ENCODE measurements around the gene ENTHD1. TPM values are rescaled to one million over a fixed set of nuclear protein-coding genes. Genes with fewer than 3 reads are reported as not detected.

Gene ENTHD1
- total RNA-seq, 1 donor from 2014 or later = not detected

DNA sequence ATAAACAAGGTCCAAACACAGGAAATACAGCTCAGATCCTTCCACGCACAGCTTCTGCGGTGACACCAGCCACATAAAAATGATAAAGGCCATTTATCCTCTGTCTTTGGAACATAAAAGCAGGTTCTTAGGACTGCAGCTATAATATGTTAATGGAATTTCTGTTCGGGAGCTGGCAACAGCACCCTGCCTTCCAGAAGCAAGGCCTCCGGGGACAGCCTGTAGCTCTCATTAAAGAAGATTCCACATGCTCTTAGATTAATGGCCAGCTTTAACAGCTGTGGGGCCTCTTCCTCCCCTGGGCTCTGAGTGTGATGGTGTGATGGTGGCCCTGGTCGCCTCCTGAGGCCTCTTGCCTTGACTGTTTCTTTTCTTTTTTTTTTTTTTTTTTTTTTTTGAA lies 185.7 kb downstream of the ENTHD1 start:
- H3K4me2 ChIP-seq = no peak overlapping the region
- H3K27ac ChIP-seq = no peak overlapping the region
- no peak overlapping the region for H3K27ac Mint-ChIP-seq

DNA sequence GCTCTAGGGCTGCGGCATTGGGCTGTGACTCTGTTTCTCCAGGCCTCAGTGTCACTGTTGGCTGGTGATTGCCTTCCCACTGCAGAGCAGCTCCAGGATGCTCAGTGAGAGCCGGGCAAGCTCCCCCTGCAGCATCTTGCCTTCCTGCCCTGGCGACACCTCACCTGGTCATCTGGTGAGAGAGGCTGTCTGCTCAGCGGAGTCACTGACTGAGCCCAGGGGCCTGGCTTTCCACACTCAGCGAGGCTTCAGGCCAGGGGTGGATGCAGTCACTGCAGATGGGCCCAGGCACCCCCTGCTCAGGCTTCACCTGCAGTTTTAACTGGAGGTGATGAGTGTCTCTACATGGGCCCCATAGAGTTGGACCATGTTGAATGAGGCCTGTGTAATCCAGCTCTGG lies 186.2 kb downstream of the ENTHD1 start:
- no peak overlapping the region for H3K27ac Mint-ChIP-seq
- no peak overlapping the region for H3K27ac ChIP-seq

More for the DNA sequence above, 185.7 kb downstream of the ENTHD1 start:
- Histone ChIP-seq H4K20me1 (ENCODE audit: low read depth) (peaks cover 2% of the 10 kb centered on the region), H2AFZ (replicated peaks) (no peak overlapping the region), H3K4me3 (no peak overlapping the region), H3K4me1 (peaks cover 32% of the 10 kb centered on the region), H3K27me3 (peaks cover 11% of the 10 kb centered on the region), H3K36me3 (no peaks in the 10 kb centered on the region), H3K9me3 (ENCODE audit: low read depth) (no peaks in the 10 kb centered on the region), H3K79me2 (ENCODE audit: low read depth) (no peaks in the 10 kb centered on the region), H3K9ac (no peak overlapping the region), H3F3A (ENCODE audit: low read depth) (peaks cover 13% of the 10 kb centered on the region)
- no peak for DNase-seq (ENCODE audit: low spot score)
- Mint-ChIP-seq H3K9me3 (peaks cover 2% of the 10 kb centered on the region), H3K4me1 (peaks cover 34% of the 10 kb centered on the region), H3K27me3 (ENCODE audit: insufficient read depth, low read depth) (peaks cover 8% of the 10 kb centered on the region), H3K4me3 (no peak overlapping the region), H3K36me3 (no peaks in the 10 kb centered on the region)
- TF ChIP-seq, protein P1, sequence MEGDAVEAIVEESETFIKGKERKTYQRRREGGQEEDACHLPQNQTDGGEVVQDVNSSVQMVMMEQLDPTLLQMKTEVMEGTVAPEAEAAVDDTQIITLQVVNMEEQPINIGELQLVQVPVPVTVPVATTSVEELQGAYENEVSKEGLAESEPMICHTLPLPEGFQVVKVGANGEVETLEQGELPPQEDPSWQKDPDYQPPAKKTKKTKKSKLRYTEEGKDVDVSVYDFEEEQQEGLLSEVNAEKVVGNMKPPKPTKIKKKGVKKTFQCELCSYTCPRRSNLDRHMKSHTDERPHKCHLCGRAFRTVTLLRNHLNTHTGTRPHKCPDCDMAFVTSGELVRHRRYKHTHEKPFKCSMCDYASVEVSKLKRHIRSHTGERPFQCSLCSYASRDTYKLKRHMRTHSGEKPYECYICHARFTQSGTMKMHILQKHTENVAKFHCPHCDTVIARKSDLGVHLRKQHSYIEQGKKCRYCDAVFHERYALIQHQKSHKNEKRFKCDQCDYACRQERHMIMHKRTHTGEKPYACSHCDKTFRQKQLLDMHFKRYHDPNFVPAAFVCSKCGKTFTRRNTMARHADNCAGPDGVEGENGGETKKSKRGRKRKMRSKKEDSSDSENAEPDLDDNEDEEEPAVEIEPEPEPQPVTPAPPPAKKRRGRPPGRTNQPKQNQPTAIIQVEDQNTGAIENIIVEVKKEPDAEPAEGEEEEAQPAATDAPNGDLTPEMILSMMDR (IDR thresholded peaks at IDR 0.05) = no peak
- TF ChIP-seq EZH2phosphoT487 (IDR thresholded peaks at IDR 0.05) (no peak), EZH2 (IDR thresholded peaks at IDR 0.05) (no peak)

GRCh38 chr22:39706376-39707140 lies 187.0 kb downstream of the ENTHD1 start:
- Mint-ChIP-seq H3K36me3 (no peaks in the 10 kb centered on the region), H3K4me3 (peak overlapping the region; percentile 52), H3K27me3 (ENCODE audit: insufficient read depth, low read depth) (peaks cover 6% of the 10 kb centered on the region), H3K4me1 (peaks cover 35% of the 10 kb centered on the region), H3K9me3 (peaks cover 2% of the 10 kb centered on the region), H3K27ac (peak overlapping the region; percentile 94)
- H3K36me3 ChIP-seq = no peaks in the 10 kb centered on the region
- DNase-seq (ENCODE audit: low spot score) = peak; percentile 70
- H2AFZ ChIP-seq (replicated peaks) = peak overlapping the region; percentile 58
- peaks cover 12% of the 10 kb centered on the region for H3K27me3 ChIP-seq
- H3K9ac ChIP-seq = no peak overlapping the region
- H3K4me2 ChIP-seq = peak overlapping the region; percentile 57
- H3K79me2 ChIP-seq (ENCODE audit: low read depth) = no peaks in the 10 kb centered on the region
- no peaks in the 10 kb centered on the region for H4K20me1 ChIP-seq (ENCODE audit: low read depth)
- peaks cover 8% of the 10 kb centered on the region for H3F3A ChIP-seq (ENCODE audit: low read depth)
- TF ChIP-seq EZH2 (IDR thresholded peaks at IDR 0.05) = no peak
- TF ChIP-seq, protein P1 (IDR thresholded peaks at IDR 0.05) = no peak
- no peak for TF ChIP-seq EZH2phosphoT487 (IDR thresholded peaks at IDR 0.05)
- no peak overlapping the region for H3K4me3 ChIP-seq
- H3K9me3 ChIP-seq (ENCODE audit: low read depth) = no peaks in the 10 kb centered on the region
- no peak overlapping the region for H3K27ac ChIP-seq
- H3K4me1 ChIP-seq = peaks cover 36% of the 10 kb centered on the region

More for the DNA sequence above, 186.2 kb downstream of the ENTHD1 start:
- H3K79me2 ChIP-seq (ENCODE audit: low read depth) = no peaks in the 10 kb centered on the region
- peaks cover 31% of the 10 kb centered on the region for H3K4me1 ChIP-seq
- no peaks in the 10 kb centered on the region for H4K20me1 ChIP-seq (ENCODE audit: low read depth)
- DNase-seq (ENCODE audit: low spot score) = no peak
- Mint-ChIP-seq H3K9me3 (peaks cover 2% of the 10 kb centered on the region), H3K27me3 (ENCODE audit: insufficient read depth, low read depth) (peaks cover 8% of the 10 kb centered on the region), H3K36me3 (no peaks in the 10 kb centered on the region), H3K4me3 (no peak overlapping the region), H3K4me1 (peaks cover 31% of the 10 kb centered on the region)
- no peaks in the 10 kb centered on the region for H3K36me3 ChIP-seq
- no peak overlapping the region for H3K4me2 ChIP-seq
- H3K4me3 ChIP-seq = no peak overlapping the region
- peaks cover 9% of the 10 kb centered on the region for H3F3A ChIP-seq (ENCODE audit: low read depth)
- H2AFZ ChIP-seq (replicated peaks) = no peak overlapping the region
- H3K9ac ChIP-seq = no peak overlapping the region
- H3K9me3 ChIP-seq (ENCODE audit: low read depth) = no peaks in the 10 kb centered on the region
- no peak for TF ChIP-seq EZH2 (IDR thresholded peaks at IDR 0.05)
- no peak for TF ChIP-seq EZH2phosphoT487 (IDR thresholded peaks at IDR 0.05)
- TF ChIP-seq, protein P1 (IDR thresholded peaks at IDR 0.05) = no peak
- H3K27me3 ChIP-seq = peaks cover 11% of the 10 kb centered on the region

Measured in neural progenitor cell (in vitro differentiated cells).